Measurements from ENCODE around the gene IFI30.

IFI30 gene

DNA sequence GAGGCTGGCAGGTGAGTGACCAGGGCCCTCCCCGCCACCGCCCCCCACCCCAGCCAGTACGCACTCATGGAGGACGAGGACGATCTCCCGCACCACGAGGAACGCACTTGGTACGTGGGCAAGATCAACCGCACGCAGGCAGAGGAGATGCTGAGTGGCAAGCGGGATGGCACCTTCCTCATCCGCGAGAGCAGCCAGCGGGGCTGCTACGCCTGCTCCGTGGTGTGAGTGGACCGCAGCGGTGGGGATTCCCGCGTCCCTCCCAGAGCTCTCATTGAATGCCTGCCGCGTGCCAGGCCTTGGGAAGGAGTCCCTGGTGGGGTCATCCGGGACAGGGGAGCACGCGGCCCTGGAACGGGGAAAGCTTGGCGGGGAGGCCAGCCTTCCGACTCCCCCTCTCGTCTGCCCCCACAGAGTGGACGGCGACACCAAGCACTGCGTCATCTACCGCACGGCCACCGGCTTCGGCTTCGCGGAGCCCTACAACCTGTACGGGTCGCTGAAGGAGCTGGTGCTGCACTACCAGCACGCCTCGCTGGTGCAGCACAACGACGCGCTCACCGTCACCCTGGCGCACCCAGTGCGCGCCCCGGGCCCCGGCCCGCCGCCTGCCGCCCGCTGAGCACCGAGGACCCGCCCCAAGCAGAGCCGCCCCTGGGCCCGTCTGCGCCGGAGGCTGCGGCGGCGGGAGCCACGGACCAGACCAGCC lies 4.8 kb upstream of the IFI30 start:
- TF ChIP-seq CTCF (IDR thresholded peaks at IDR 0.05): no peak

DNA sequence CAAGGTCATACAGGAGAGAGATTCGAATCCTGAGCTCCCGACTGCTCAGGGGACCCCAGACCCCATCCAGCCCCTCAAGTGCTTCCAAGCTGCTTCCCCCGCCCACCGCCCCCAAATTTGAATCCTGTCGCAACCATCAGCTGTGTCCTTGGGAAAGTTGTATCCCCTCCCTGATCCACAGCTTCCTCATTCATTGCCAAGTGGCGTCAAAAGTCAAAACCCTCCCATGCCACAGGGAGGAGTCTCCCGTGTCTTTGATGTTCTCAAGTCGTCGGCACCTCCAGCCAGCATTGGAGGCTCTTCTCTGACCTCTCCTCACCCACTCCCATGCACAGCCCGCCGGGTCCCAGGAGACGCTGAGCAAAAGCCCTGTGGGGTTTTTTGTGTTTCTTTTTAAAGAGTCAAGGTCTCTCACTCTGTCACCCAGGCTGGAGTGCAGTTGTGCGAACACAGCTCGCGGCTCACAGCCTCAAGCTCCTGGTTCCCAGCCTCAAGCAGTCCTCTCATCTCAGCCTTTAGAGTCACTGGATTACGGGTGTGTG lies 2.8 kb upstream of the IFI30 start:
- TF ChIP-seq CTCF (IDR thresholded peaks at IDR 0.05): no peak

DNA sequence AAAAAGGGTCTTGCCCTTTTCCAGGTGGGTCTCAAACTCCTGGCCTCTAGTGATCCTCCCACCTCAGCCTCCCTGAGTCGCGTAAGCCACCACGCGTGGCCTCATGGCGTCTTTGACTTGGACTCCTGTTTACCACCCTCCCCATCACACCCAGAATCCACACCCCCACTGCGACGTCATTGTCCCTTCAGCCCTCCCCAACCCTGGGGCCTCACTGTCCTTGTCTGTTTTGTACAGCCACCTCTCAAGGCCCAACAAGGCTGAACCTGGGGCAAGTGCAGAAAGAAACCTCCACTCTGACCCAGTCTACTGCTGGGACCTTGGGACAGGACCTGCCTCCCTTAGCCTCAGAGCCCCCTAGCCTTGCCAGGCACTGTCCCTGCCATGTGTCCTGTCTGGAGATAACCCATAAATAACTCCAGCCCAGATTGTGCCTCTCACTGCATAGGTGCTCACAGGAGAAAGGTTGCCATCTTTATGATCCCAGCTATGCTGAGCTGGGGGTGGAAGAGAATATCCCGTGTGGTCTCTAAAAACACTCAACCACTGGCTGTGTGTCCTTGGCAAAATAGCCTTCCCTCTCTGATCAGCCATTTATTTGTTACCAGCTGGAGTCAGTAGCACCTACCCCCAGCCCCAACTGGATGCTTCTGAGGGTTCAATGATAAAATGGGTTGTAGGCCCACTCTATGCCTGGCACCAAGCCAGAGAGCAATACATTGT lies 1.8 kb upstream of the IFI30 start:
- TF ChIP-seq CTCF (IDR thresholded peaks at IDR 0.05): no peak

- no peak for TF ChIP-seq CTCF (IDR thresholded peaks at IDR 0.05)
These were observed 1.1 kb upstream of the IFI30 start for GRCh38 chr19:18172331-18173053.

DNA sequence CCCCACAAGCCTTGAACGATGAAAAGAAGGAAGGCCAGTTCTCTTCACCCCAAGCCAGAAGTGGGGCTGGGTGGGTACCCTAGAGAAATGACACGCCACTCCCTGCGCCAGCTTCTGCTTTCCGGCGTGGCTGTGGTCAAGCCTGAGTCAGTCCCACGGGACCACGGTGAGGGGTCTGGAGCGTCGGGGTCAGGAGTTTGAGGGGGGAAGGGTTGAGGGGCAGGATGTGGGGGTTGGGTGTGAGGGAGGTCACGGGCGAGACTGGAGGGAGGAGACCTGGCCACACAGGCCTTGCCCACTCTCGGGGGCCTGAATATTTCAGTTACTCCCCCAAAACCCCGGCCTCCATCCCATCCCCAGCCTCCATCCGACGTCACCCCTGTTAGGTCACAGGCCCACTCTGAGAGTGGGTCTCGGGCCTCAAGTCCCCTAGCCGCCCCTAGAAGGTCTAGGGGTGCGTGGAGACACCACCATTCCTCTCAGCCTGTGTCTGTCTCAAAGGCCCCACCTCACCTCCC lies 500 bp upstream of the IFI30 start:
- TF ChIP-seq CTCF (IDR thresholded peaks at IDR 0.05): no peak

GRCh38 chr19:18174983-18175382 lies 1.4 kb downstream of the IFI30 start:
- TF ChIP-seq CTCF (IDR thresholded peaks at IDR 0.05): no peak

All from LNCAP (cell line).